HG03103 (cell line): ENCODE data around the gene CAMTA1.
"Not testable (repeated sequence)": the region's sequence is repeated elsewhere in the genome, so short reads cannot be mapped to it uniquely, and the experiment has no call there.

Experiments
- ATAC-seq: cut with Tn5 transposase; IDR thresholded peaks from one replicate; pipeline ENCODE4 v1.9.1; 2021; ENCODE audit warnings: low read depth; ENCODE audit not compliant: unreplicated experiment

Gene CAMTA1

GRCh38 chr1:7372477-7373120 is 587.3 kb downstream of the CAMTA1 start:
- ATAC-seq, result no peak

DNA sequence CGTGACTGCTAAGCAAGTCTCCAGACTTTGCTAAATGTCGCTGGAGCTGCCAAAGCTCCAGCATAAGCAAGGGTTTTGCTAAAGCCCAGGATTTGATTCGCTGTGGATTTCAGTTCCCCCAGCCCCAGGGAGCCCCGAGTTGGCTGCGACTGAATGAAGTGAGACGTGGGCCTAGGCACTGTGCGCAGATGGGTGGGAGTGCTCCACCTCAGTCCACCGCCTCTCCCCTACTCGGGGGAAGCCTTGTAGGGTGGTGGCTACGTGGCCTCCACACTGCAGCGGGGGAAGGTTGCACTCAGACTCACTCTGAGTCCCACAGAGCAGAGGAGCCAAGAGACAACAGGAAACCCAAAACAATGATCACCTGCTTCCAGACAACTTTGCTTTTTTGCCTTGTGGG is 588.0 kb downstream of the CAMTA1 start:
- ATAC-seq, result no peak

DNA sequence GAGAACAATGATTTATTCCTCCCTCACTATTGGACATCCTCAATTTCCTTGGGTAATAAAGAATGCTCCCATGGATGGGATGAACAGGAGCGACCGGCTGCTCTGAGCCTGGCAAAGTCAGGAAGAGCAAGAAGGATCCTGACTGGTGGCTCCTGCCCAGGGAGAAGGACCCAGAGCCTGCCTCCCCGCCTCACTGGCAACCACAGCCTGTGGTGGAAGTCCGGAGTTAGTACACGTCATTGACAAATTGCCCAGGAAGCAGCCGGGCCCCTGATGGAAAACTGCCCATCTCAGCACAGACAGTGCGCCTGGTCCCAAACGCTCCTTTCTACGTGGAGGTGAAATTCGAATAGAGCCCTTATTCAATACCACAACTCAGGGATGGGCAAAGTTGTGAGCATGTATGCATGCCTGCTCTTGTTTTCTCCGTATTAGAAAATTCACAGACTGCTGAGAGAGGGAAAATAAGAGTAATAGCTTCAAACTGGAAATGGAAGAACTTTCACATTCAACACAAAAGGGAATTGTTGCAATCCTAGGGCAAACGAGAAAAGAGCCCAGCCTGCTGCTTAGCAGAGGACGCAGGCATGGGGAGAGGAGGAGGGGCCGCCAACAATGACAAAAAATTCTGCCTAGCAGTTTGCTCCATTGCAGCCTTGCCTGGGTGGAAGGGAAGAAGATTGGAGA is 588.8 kb downstream of the CAMTA1 start:
- ATAC-seq, result no peak

DNA sequence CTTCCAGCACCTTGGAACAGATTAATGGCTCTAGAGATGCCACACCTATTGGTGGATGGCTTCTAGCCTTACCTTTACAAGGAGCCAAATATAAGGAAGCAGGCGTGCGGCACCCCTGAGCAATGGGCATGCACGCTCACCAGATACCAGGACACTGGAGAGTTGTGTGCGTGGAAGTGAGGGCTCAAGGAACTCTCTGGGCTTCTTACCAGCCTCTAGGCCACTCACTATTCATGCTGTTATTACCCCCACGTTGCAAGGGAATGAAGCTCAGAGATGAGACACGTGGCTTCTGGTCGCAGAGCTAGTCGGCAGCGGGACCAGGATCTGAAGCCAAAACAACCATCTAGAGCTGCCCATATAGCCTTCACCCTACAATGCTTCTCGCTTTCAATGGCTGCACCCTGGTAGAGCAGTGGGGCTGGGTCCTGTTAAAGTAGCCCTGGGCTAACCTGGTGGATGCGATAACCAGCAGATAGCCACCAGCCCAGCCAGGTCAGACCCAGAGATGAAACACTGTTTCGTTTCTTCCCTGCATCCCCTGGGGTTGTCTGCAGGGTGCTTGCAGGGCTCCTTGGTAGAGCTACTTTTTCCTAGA is 589.4 kb downstream of the CAMTA1 start:
- ATAC-seq, result no peak

DNA sequence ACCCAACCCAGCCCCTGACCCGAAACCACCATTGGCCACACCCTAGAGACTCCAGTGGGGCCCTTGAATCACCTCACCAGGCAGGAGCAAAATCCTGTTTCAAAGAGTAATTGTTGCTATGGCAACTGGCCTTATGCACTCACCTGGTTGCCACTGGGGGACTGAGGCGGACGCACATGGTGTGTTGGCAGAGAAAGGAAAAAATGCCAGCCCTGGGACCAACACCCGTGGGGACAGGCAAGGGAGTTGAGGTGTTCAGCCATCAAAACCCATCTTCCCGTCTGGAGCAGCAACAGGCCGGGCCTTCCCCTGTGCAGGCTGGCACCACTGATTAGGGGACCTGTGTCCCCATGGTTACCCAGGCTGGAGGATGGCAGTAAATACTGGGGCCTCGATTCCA is 590.1 kb downstream of the CAMTA1 start:
- ATAC-seq, result no peak

- no peak for ATAC-seq
Measured at GRCh38 chr1:7375781-7376660, 590.8 kb downstream of the CAMTA1 start.

- ATAC-seq, result no peak
Measured at GRCh38 chr1:7376676-7377075, 591.4 kb downstream of the CAMTA1 start.

DNA sequence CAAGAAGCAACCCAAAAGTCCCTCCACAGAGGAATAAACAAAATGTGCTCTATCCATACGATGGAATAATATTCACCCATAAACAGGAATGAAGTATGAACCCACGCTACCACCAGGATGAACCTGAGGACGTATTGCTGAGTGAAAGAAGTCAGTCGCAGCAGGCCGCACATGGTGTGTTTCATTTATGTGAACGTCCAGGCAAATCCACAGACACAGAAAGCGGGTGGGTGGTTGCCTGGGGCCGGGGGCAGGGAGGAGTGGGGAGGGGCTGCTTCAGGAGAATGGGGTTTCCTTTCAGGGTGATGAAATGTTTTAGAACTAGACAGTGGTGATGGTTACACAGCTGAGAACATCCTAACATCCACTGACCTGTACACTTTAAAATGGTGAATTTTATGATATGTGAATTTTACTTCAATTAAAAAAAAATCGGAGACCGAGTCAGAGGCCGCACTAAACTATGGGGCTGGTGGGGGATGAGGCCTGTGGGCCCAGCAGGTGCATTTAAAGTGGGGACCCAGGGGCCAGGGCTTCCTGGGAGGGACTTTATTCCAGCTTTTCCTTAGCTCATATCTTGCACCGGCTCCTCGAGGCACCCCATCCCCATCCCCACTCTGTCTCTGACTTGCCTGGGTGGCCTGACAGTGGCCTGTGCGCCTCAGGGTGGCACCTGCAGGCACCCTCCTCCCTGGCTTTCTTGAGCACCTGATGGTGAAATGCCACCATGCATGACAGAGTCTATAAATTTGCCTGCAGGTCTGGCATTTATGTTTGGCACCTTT is 593.3 kb downstream of the CAMTA1 start:
- ATAC-seq, result no peak

DNA sequence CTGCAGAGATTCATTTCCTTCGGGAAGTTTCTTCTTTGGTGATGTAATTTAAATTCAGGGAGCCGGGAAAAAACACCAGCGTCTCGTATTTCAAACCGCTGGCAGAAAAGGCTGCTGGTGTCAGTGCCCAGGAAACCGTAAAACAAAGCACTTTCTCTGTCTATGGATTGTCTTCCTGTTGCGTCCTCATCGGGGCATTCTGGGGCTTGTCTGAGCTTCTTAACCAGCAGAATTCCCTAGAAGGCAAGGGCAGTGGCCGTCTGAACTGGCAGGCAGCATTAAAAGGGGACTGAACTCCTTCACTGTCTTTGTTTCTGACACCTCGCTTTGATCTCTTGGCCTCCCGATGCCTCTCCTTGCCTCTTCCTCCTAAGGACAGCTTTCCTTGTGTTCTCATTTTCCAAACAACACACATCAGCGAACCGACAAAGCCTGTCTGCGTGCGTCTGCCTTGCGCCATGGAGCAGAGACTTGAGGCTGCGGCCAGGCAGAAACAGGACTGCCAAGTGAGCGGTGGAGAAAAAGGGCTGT is 594.3 kb downstream of the CAMTA1 start:
- ATAC-seq, result no peak

DNA sequence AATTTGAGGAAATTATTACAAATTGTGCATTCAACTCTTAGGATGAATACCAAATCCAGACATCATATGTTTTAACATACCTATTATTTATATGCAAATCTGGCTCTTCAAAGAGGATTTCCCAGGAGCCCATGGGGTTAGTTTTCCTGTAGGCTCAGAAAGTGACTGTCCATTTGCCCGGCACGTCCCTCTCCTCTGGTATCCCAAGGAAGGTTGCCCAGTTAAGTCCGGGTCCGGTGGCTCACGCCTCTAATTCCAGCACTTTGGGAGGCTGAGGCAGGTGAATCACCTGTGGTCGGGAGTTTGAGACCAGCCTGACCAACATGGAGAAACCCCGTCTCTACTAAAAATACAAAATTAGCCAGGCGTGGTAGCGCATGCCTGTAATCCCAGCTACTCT is 594.8 kb downstream of the CAMTA1 start:
- ATAC-seq, result not testable (repeated sequence)

- ATAC-seq, result no peak
Measured at GRCh38 chr1:7380712-7381111, 595.5 kb downstream of the CAMTA1 start.

DNA sequence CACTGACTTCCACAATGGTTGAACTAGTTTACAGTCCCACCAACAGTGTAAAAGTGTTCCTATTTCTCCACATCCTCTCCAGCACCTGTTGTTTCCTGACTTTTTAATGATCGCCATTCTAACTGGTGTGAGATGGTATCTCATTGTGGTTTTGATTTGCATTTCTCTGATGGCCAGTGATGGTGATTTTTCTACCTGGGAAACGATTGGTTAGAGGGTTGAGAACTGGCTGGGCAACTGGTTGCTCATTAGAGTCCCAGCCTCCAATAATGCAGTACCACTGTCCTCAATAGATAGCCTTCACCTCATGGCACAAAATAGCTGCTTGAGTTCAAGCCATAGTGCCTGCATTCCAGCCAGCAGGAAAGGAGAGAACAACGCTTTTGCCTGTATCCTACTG is 596.5 kb downstream of the CAMTA1 start:
- ATAC-seq, result not testable (repeated sequence)

- no peak for ATAC-seq
Measured at GRCh38 chr1:7382971-7383370, 597.7 kb downstream of the CAMTA1 start.

GRCh38 chr1:7383671-7384520 is 598.6 kb downstream of the CAMTA1 start:
- no peak for ATAC-seq

DNA sequence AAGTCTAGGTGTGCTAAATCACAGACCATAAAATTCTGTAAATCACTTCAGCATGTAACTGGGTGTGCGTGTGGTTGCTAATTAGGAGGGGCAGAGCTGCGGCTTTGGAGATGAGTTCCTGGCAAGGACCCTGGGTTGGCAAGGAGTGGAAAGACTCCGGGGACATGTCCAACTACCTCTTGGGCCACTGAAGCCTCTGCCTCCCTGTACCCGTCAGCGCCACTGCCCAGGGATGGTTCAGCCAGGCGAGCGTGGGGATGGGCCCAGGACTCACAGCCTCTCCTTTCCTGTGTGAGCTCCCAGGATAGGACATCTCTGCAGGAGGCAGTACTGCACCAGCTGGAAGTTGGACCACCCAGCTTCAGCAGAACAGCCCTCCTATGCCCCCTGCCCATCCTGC is 599.4 kb downstream of the CAMTA1 start:
- ATAC-seq, result no peak

GRCh38 chr1:7385471-7386225 is 600.4 kb downstream of the CAMTA1 start:
- no peak for ATAC-seq

DNA sequence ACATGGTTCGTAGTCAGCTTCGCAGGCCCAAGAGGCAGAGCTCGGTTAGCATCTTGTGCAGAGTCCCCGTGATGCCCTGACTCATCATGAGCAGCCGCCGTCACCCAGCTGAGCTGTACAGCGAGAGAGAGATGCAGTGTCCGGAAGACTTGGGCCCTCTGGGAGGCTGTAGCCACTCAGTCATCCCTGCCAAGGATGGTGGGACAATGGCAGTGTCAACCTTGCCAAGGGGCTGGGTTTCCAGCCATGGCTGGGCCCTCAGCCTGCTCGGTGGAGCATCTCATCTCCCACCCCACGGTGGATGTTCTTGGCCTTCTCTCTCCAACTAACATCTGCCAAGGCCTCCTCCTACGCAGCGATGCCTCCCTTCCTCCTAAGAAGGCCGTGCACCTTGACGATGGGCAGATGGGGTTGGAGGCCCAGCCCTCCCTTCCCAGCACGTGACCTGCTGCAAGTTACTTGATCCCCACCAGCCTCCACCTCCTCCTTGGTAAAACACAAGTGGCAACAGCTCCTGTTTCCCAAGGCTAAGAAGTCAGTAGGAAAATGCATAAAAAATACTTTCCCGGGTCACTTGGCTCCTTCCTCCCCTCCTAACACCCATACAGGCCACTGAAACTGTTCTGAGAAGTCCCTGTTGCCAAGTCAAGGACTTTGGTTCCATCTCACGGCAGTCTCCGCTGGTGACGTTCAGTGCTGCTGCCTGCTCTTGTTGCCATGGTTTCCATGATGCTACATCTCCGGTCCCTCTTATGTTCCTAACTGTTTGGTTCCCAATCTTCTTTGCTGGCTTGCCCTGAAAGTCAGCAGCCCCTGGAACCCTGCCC is 601.2 kb downstream of the CAMTA1 start:
- no peak for ATAC-seq
